Stimulated activated CD8-positive, alpha-beta memory T cell treated with anti-CD3 and anti-CD28 coated beads, Interleukin-12 subunit alpha, Interleukin-12 subunit beta, amount 100 ng/mL, for 4 hours (primary cell): ENCODE data around the gene ZFYVE9.
"Not testable (repeated sequence)": the region's sequence is repeated elsewhere in the genome, so short reads cannot be mapped to it uniquely, and the experiment has no call there.

Experiments used
- DNase-seq: peaks from one replicate; pipeline ENCODE4 v3.0.0-alpha.2; 2020; ENCODE audit warnings: low read depth

The ZFYVE9 gene

GRCh38 chr1:52368383-52369172 is 226.7 kb downstream of the ZFYVE9 start:
- peak; percentile 14 for DNase-seq

GRCh38 chr1:52369851-52370250 is 228.0 kb downstream of the ZFYVE9 start:
- DNase-seq, result not testable (repeated sequence)

GRCh38 chr1:52385376-52385775 is 243.5 kb downstream of the ZFYVE9 start:
- DNase-seq, result no peak

- DNase-seq, result no peak
These were observed 244.6 kb downstream of the ZFYVE9 start for GRCh38 chr1:52386458-52386857.

DNA sequence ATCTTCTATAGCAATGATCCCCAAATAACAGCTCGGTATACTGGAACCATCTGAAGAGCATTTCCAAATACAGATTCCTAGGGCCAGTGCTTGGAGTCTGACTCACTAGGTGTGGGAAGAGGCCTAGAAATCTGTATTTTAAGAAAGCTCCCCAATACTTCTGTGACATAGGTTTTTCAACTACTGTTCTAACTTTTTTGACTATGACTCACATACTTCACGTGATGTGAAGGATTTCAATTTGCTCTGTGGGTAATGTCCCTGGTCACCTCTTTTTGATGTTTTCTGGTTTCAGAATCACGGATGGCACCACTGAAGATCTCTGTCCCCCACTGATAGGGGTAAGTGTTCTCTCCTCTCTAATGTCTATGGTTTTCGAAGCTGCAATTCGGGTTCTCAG is 251.3 kb downstream of the ZFYVE9 start:
- DNase-seq, result no peak
